Adrenal gland (tissue), 12 donors: ENCODE data around the gene TMEM132A. TPM values are rescaled to one million over a fixed set of nuclear protein-coding genes. Genes with fewer than 3 reads are reported as not detected.

Experiments
- DNase-seq, 7 donors: peaks; one replicate each; pipeline ENCODE4 v3.0.0-alpha.2; 2019 to 2020
- H3K27ac ChIP-seq, 5 donors: fragments of 200-600 bp; sonication (generic) in 4 of 5; 1 replicate in 3 of 5; 2 replicates in 2 of 5; pipeline versions ENCODE4 v1.5.1 to v1.8.0; 2016 to 2020; ENCODE audit warnings: mild to moderate bottlenecking in 1 of 5
- H3K27me3 ChIP-seq: fragments of 200-600 bp; 2 replicates; pipeline ENCODE4 v1.8.0; 2021
- H3K36me3 ChIP-seq, 2 donors: fragments of 200-600 bp; replicated peaks in 1 of 2; 1 replicate in 1 of 2; 2 replicates in 1 of 2; pipeline versions ENCODE4 v1.5.1 to v1.8.0; 2018 to 2022
- H3K4me1 ChIP-seq, 2 donors: fragments of 200-600 bp; replicated peaks in 1 of 2; 1 replicate in 1 of 2; 2 replicates in 1 of 2; pipeline versions ENCODE4 v1.5.1 to v1.8.0; 2018 to 2021
- H3K4me3 ChIP-seq, 4 donors: fragments of 200-600 bp; sonication (generic) in 3 of 4; one replicate each; pipeline ENCODE4 v1.5.1; 2016 to 2018
- H3K9me3 ChIP-seq, 3 donors: fragments of 200-600 bp; sonication (generic) in 1 of 3; replicated peaks in 1 of 3; 1 replicate in 2 of 3; 2 replicates in 1 of 3; pipeline versions ENCODE4 v1.5.1 to v1.8.0; 2016 to 2021
- POLR2A ChIP-seq, 2 donors: fragments of 450-650 bp; IDR thresholded peaks; one replicate each; pipeline ENCODE4 v1.6.1; 2017; ENCODE audit warnings: antibody characterized with exemption in 2 of 2, mild to moderate bottlenecking in 2 of 2, moderate library complexity in 1 of 2
- WGBS, 4 donors: extraction: QIAGEN DNeasy Blood & Tissue Kit in 2 of 4; methylation state at CpG; one replicate each; pipeline versions ENCODE4 v1.1.5 to v1.1.7; 2013 to 2017; 5-methylcytosine and 5-hydroxymethylcytosine counted together
- intact Hi-C, 2 donors: fragments of 100-400 bp; cut with DNase I; formaldehyde crosslinking; loops; one replicate each; pipeline versions ENCODE4 v1.14.1 to v1.15.0; 2022 to 2023
- polyA plus RNA-seq, 3 donors: library from polyadenylated mRNA; stranded (reverse); fragments of 200-250 nt in 2 of 3; fragments of 350-450 nt in 1 of 3; fragmentation: Illumina TruSeq in 1 of 3; extraction: RNeasy Lipid Tissue Mini Kit (QIAGEN cat#74804) in 1 of 3; gene quantifications; one replicate each; pipeline ENCODE4 v1.2.3, GENCODE V29; 2013 to 2014
- total RNA-seq, 9 donors: library from RNA; depleted of rRNA in 4 of 9; stranded (reverse); fragments of >200 nt in 4 of 9; fragments of 120-200 nt in 1 of 9; fragmentation: NEBNext Ultra II Directional in 1 of 9; extraction: Animal tissue kit (Norgen Biotek cat#: 25700) in 1 of 9; gene quantifications; one replicate each; pipeline versions ENCODE4 v1.1.0 to v1.2.4, GENCODE V29; 2013 to 2023
- TF ChIP-seq, protein P1 (sequence below), 6 experiments: fragments of 450-650 bp in 4 of 6; fragments of 200-600 bp in 2 of 6; sonication (generic) in 1 of 6; IDR thresholded peaks; 1 replicate in 5 of 6; 2 replicates in 1 of 6; pipeline versions ENCODE4 v1.5.1 to v1.8.0; 2016 to 2021; ENCODE audit warnings: antibody characterized with exemption in 6 of 6, mild to moderate bottlenecking in 2 of 6, moderate library complexity in 1 of 6
- donor health status: healthy with polysubstance abuse.
- donor health status: Bipolar disorder and iron deficiency.
- donor health status: DM: yes; HTN: yes; CAD: no.
- donor health status: DM: no; HTN: no; CAD: no.
- donor health status: DM: no; HTN: no; CAD: no.
- donor health status: DM: yes; HTN: yes; CAD: no.

The TMEM132A gene
- total and polyA plus RNA-seq, 12 donors, result 3.4 to 66.1 (median 38.8) TPM

DNA sequence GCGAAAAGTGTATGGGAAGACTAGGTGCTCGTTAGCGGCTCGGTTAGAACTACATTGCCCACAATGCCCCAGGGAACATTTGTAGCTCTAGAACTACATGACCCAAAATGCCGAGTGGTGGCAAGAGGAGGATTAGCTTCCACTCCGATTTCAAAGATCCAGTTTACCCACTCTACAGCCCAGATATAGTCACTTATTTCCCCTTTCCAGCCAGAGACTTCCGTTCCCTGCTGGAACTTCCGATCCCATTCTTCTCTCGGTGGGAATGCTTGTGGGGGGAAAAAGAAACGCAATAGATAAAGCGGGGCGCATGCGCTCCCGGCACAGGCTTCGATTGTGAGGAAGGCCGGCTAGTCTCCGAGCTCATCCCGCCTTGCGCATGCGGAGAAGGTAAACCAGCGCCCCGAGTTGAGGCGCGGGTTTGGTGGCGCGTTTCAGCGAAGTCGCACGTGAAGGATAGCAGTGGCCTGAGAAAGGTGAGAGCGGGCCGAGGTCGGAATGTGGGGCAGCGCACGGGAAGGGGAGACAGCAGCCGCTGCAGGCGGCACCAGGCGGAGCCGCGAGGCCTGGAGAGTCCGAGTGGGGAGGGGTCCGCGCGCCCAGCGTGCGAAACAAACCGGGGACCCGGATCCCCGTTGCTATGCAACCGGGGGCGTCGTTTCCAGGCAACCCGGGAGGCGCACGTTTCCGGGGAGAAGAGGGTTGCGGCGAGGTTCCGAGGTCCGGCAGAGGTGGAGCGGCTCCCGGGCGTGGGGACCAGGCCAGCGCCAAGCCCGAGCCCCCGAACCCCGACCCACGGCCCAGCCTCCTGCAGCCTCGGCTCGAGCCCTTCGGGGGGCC is 10.2 kb upstream of the TMEM132A start, which contains the start of gene TMEM109:
TSS of gene TMEM109 (plus strand) at position 366 of the 840 bp plus-strand sequence. CDS start 5,536 bp downstream, outside the sequence.
- H3K4me1 ChIP-seq, result peaks cover 22 to 42% of the 10 kb centered on the region in 2 donors
- peak within 1 kb of the TSS; percentile 64 to 96 (median 87) for H3K27ac ChIP-seq
- DNase-seq, result peak; percentile 85 to 93 (median 88)
- TF ChIP-seq, protein P1, sequence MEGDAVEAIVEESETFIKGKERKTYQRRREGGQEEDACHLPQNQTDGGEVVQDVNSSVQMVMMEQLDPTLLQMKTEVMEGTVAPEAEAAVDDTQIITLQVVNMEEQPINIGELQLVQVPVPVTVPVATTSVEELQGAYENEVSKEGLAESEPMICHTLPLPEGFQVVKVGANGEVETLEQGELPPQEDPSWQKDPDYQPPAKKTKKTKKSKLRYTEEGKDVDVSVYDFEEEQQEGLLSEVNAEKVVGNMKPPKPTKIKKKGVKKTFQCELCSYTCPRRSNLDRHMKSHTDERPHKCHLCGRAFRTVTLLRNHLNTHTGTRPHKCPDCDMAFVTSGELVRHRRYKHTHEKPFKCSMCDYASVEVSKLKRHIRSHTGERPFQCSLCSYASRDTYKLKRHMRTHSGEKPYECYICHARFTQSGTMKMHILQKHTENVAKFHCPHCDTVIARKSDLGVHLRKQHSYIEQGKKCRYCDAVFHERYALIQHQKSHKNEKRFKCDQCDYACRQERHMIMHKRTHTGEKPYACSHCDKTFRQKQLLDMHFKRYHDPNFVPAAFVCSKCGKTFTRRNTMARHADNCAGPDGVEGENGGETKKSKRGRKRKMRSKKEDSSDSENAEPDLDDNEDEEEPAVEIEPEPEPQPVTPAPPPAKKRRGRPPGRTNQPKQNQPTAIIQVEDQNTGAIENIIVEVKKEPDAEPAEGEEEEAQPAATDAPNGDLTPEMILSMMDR (IDR thresholded peaks at IDR 0.05), result peak in 3 of 6 experiments; percentile 17 to 27 (median 20)
- peak; percentile 26 to 71 for TF ChIP-seq POLR2A (IDR thresholded peaks at IDR 0.05)
- intact Hi-C loops, result no loop called here
- H3K4me3 ChIP-seq, result peak within 1 kb of the TSS in 3 of 4 donors; percentile 35 to 67 (median 58)
- H3K9me3 ChIP-seq, result no peaks in the 10 kb centered on the region
- WGBS, 4 donors, result 0 to 1% (median 0%) methylated on average over 11 to 70 of the region's 70 CpGs
- H3K36me3 ChIP-seq, result no peaks in the 10 kb centered on the region
- H3K27me3 ChIP-seq, result no peaks in the 10 kb centered on the region

DNA sequence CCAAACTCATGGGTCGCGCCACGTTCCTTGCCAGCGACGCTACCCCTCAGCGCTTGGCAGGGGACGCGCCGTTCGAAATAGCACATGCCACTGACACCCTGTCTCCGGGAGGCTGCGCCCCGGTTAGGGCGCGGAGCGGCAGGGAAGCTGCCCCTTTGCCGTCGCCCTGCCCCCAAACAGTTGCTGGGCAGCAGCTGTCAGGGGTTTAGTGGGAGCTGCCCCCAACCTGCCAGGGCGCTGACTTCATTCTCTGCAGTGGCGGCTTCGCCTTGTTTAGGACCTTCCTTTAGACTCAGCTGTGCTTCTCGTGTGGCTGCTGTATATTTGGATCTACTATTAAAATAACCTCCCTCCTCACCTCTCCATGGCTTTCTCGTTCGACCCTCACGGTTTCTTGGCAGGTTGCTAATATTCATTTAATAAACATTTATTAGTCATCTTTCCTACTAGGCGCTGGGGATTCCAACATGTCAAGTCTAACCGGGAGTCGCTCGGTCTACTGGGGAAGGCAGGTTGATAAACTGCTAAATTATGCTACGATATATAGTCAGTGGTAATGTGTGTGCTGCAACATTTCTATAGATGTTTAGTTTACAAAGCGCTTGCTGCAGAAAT is 9.5 kb upstream of the TMEM132A start:
- TF ChIP-seq, protein P1 (IDR thresholded peaks at IDR 0.05), result no peak
- no peak for TF ChIP-seq POLR2A (IDR thresholded peaks at IDR 0.05)
- DNase-seq, result peak in 4 of 7 donors; percentile 38 to 43 (median 40)
- intact Hi-C loops, result no loop called here
- Histone ChIP-seq H3K27me3 (no peaks in the 10 kb centered on the region), H3K4me1 (peaks cover 22 to 49% of the 10 kb centered on the region in 2 donors), H3K9me3 (no peaks in the 10 kb centered on the region), H3K27ac (peak overlapping the region; percentile 18 to 96 (median 73)), H3K4me3 (peak overlapping the region in 3 of 4 donors; percentile 35 to 67 (median 58)), H3K36me3 (peaks cover 0 to under 1% of the 10 kb centered on the region in 2 donors)
- WGBS, 4 donors, result 0 to 1% (median 1%) methylated on average over 15 to 31 of the region's 31 CpGs

DNA sequence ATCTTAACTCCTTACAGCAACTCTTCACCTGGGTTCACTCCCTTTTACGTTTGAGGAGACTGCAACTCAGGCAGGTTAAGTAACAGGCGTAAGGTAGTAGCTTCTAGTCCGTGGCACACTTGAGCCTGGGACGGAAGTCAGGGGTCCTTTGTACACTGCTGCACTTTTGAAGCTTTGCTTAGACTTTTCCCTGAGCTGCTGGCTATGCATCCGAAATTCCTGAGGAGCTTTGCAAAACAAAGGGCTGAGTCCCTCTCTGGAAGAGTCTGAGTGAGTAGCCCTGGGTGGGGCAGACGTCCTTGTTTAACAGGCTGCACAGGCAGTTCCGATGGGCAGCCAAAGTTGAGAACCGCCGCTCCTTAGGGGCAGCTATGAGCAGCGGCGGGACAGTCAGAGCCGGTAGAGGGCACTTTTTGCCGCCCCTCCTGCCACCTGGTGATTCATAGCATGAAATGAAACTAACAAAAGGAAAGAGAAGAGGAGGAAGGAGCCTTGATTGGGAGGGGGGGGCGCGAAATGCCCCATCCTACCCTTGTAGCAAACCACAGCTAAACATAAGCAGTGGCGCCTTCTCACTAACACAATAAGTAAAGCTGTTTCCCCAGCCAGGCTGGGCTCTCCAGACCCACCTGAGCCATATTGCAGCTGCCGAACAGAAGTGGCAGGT is 8.9 kb upstream of the TMEM132A start:
- Histone ChIP-seq H3K27me3 (no peaks in the 10 kb centered on the region), H3K36me3 (peaks cover 0 to 7% of the 10 kb centered on the region in 2 donors), H3K27ac (peak overlapping the region; percentile 1 to 96 (median 64)), H3K4me3 (peak overlapping the region in 1 of 4 donors; percentile 67), H3K9me3 (no peaks in the 10 kb centered on the region), H3K4me1 (peaks cover 22 to 54% of the 10 kb centered on the region in 2 donors)
- intact Hi-C loops, result no loop called here
- DNase-seq, result peak; percentile 66 to 84 (median 74)
- peak in 1 of 2 donors; percentile 57 for TF ChIP-seq POLR2A (IDR thresholded peaks at IDR 0.05)
- TF ChIP-seq, protein P1 (IDR thresholded peaks at IDR 0.05), result peak in 2 of 6 experiments; percentile 6 to 22
- 4 to 7% (median 7%) methylated on average over 15 to 17 of the region's 17 CpGs for WGBS, 4 donors
